BJ (cell line): ENCODE results near the gene TAP2. TPM values are rescaled to one million over a fixed set of nuclear protein-coding genes. Genes with fewer than 3 reads are reported as not detected.

Source experiments
- CTCF ChIA-PET: fragments of 350-600 bp; formaldehyde crosslinking; extraction: SDS; loops from one replicate; lab custom pipeline; 2021; ENCODE audit warnings: antibody characterized with exemption, inconsistent platforms; lab: Yijun Ruan, JAX
- POLR2A ChIA-PET: fragments of 300-600 bp; sonication (Branson Sonifier 250); formaldehyde crosslinking; extraction: SDS; loops from one replicate; lab custom pipeline; 2021; ENCODE audit warnings: antibody characterized with exemption; lab: Charles Lee
- DNase-seq: peaks from one replicate; pipeline ENCODE4 v3.0.0-alpha.2; 2011; ENCODE audit warnings: low read depth
- H3K27me3 ChIP-seq: 2 replicates; pipeline ENCODE4 v1.6.0; 2011; ENCODE audit warnings: low read length; ENCODE audit not compliant: control insufficient read depth, insufficient read depth
- H3K36me3 ChIP-seq: 2 replicates; pipeline ENCODE4 v1.5.1; 2011; ENCODE audit warnings: low read length; ENCODE audit not compliant: control insufficient read depth, insufficient read depth
- H3K4me3 ChIP-seq: 2 replicates; pipeline ENCODE4 v1.5.1; 2011; ENCODE audit warnings: low read depth, mild to moderate bottlenecking, control low read depth, low read length
- polyA plus RNA-seq: library from polyadenylated mRNA; depleted of rRNA; stranded (reverse); fragments of >200 nt; gene quantifications from 2 replicates; pipeline ENCODE4 v1.2.3, GENCODE V29; 2011
- TF ChIP-seq, protein P1 (sequence below): IDR thresholded peaks from 2 replicates; pipeline ENCODE4 v1.5.1; 2011; ENCODE audit warnings: low read depth, mild to moderate bottlenecking, control low read depth, inconsistent platforms, low read length, moderate library complexity; ENCODE audit not compliant: insufficient read depth

TAP2 gene
- polyA plus RNA-seq, 1 experiment = 25.4 TPM

DNA sequence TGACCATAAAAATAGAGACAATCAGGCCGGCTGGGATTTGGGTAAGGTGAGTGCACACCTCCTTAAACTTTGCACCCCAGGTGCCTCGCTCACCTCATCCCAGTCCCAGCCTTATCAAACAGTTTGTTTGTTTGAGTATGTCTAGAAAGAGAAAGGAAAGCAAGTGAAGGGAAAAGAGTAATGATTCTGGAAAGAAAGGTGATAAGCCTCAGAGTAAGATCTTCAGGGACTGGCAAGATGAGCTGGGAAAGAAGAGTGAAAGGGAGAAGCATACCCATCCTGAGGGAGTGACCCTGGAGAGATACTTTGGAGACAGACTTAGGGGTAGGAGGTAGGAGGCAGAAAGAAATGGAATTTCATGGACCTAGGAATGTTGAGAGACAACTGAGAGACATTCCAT lies 1.7 kb downstream of the TAP2 start:
- POLR2A ChIA-PET = no interaction called here
- Histone ChIP-seq H3K27me3 (no peaks in the 10 kb centered on the region), H3K36me3 (peaks cover 11% of the 10 kb centered on the region), H3K4me3 (no peak overlapping the region)
- CTCF ChIA-PET = interaction anchor here (1.1 to 4.5 kb wide), 6 partner anchors 8 to 581 kb away, joined by 3 to 110 read pairs (median 27); partner anchors contain the start of genes PSMB9 and TAP1
- DNase-seq = no peak
- TF ChIP-seq, protein P1, sequence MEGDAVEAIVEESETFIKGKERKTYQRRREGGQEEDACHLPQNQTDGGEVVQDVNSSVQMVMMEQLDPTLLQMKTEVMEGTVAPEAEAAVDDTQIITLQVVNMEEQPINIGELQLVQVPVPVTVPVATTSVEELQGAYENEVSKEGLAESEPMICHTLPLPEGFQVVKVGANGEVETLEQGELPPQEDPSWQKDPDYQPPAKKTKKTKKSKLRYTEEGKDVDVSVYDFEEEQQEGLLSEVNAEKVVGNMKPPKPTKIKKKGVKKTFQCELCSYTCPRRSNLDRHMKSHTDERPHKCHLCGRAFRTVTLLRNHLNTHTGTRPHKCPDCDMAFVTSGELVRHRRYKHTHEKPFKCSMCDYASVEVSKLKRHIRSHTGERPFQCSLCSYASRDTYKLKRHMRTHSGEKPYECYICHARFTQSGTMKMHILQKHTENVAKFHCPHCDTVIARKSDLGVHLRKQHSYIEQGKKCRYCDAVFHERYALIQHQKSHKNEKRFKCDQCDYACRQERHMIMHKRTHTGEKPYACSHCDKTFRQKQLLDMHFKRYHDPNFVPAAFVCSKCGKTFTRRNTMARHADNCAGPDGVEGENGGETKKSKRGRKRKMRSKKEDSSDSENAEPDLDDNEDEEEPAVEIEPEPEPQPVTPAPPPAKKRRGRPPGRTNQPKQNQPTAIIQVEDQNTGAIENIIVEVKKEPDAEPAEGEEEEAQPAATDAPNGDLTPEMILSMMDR = no peak

DNA sequence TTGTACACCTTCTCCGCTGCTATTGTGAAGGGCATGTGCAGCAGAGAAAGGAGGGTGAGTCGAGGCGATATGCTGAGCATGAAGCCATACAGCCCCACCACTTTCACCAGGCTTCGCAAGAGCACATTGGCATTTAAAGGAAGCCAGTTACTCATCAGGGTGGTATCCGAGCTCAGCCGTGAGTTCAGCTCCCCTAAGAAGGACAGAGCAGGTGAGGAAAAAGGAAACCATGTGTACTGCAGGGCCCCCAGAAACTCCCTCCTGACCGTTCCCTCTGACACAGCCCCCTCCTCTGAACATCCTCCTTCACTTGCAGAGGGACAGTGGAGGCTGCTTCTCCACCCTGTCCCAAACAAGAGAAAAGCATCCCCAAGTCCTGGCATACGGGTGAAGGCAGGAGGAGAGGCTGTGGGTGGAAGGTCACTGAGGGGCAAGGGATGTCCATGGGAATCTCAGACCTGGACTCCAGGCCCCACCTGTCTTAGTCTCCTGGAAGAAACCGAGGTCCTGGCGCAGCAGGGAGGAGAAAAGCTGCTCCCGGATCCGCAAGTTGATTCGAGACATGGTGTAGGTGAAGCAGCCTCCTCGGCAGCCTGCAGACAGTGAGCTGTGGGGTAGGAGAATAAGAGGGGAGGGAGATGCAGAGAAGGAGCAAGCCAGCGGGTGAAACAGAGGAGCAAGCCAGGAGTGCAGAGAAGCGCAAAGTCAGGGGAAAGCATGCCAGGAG lies 3.2 kb downstream of the TAP2 start:
- no peak for DNase-seq
- CTCF ChIA-PET = interaction anchor here (0.6 to 1.3 kb wide), 4 partner anchors 14 to 586 kb away, joined by 3 read pairs; no protein-coding TSS in a partner anchor
- POLR2A ChIA-PET = no interaction called here
- peaks cover 11% of the 10 kb centered on the region for H3K36me3 ChIP-seq
- no peaks in the 10 kb centered on the region for H3K27me3 ChIP-seq
- TF ChIP-seq, protein P1 = no peak
- no peak overlapping the region for H3K4me3 ChIP-seq

DNA sequence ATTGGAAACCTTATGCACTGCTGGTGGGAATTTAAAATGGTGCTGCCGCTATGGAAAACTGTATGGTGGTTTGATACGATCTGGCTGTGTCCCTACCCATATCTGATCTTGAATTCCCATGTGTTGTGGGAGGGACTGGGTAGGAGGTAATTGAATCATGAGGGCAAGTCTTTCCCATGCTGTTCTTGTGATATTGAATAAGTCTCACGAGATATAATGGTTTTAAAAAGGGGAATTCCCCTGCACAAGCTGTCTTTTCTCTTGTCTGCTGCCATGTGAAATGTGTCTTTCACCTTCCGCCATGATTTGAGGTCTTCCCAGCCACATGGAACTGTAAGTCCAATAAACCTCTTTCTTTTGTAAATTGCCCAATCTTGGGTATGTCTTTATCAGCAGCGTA lies 4.9 kb downstream of the TAP2 start:
- H3K4me3 ChIP-seq = no peak overlapping the region
- peaks cover 18% of the 10 kb centered on the region for H3K36me3 ChIP-seq
- CTCF ChIA-PET = interaction anchor here (1.4 to 1.9 kb wide), 2 partner anchors 14 to 35 kb away, joined by 5 to 9 read pairs; no protein-coding TSS in a partner anchor
- TF ChIP-seq, protein P1 = no peak
- no peaks in the 10 kb centered on the region for H3K27me3 ChIP-seq
- no peak for DNase-seq
- POLR2A ChIA-PET = no interaction called here

- ChIA-PET POLR2A (no interaction called here), CTCF (interaction anchor here (1.9 kb wide), 1 partner anchor 36 kb away, joined by 9 read pairs; no protein-coding TSS in a partner anchor)
- H3K4me3 ChIP-seq = no peak overlapping the region
- H3K27me3 ChIP-seq = no peaks in the 10 kb centered on the region
- DNase-seq = no peak
- H3K36me3 ChIP-seq = peaks cover 18% of the 10 kb centered on the region
- TF ChIP-seq, protein P1 = no peak
Observed at GRCh38 chr6:32832535-32832934, 6.0 kb downstream of the TAP2 start.

GRCh38 chr6:32830936-32831335 lies 7.6 kb downstream of the TAP2 start:
- DNase-seq = no peak
- ChIA-PET POLR2A (no interaction called here), CTCF (interaction anchor here (1.1 to 1.4 kb wide), 3 partner anchors 30 to 153 kb away, joined by 3 to 4 read pairs (median 3); no protein-coding TSS in a partner anchor)
- H3K27me3 ChIP-seq = no peaks in the 10 kb centered on the region
- H3K36me3 ChIP-seq = peaks cover 18% of the 10 kb centered on the region
- no peak overlapping the region for H3K4me3 ChIP-seq
- TF ChIP-seq, protein P1 = no peak
